Measurements from ENCODE around the gene LBP. TPM values are rescaled to one million over a fixed set of nuclear protein-coding genes. Genes with fewer than 3 reads are reported as not detected.
"Not testable (repeated sequence)": the region's sequence is repeated elsewhere in the genome, so short reads cannot be mapped to it uniquely, and the experiment has no call there.

Gene LBP
- total and polyA plus RNA-seq, 4 donors, result not detected

DNA sequence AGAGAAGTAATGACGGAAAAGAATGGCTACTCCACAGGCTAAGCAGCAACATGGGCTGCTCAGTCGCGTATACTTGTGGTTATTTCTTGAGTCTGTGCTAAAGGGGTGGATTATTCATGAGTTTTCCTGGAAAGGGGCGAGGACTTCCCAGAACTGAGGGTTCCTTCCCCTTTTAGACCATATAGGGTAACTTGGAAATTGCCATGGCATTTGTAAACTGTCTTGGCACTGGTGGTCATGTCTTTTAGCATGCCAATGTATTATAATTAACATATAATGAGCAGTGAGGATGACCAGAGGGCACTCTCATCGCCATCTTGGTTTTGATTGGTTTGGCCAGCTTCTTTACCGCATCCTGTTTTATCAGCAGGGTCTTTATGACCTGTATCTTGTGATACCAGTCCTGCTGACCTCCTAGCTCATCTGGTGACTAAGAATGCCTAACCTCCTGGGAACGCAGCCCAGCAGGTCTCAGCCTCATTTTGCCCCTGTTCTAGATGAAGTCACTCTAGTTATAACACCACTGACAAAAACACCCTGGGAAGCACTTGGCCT is 11.4 kb downstream of the LBP start:
- Histone ChIP-seq H3K4me1 (ENCODE audit: control insufficient read depth, insufficient read depth, low read length) (peaks cover 4% of the 10 kb centered on the region), H3K27me3 (ENCODE audit: control insufficient read depth, insufficient read depth, low read length) (no peaks in the 10 kb centered on the region), H3K4me3 (ENCODE audit: low read depth, low read length) (no peak overlapping the region), H3K9me3 (ENCODE audit: control insufficient read depth, insufficient read depth, low read length) (no peaks in the 10 kb centered on the region), H3K27ac (ENCODE audit: low read depth, low read length) (no peak overlapping the region), H3K36me3 (ENCODE audit: control insufficient read depth, insufficient read depth, low read length) (no peaks in the 10 kb centered on the region)
- DNase-seq (ENCODE audit: low read depth in 4 of 6, low spot score in 6 of 6), result no peak
- WGBS (ENCODE audit: insufficient coverage), result 84% methylated on average over 5 of the region's 7 CpGs

GRCh38 chr20:38358556-38358955 is 12.3 kb downstream of the LBP start:
- H3K36me3 ChIP-seq (ENCODE audit: control insufficient read depth, insufficient read depth, low read length), result no peaks in the 10 kb centered on the region
- no peak overlapping the region for H3K4me3 ChIP-seq (ENCODE audit: low read depth, low read length)
- peaks cover 4% of the 10 kb centered on the region for H3K4me1 ChIP-seq (ENCODE audit: control insufficient read depth, insufficient read depth, low read length)
- H3K9me3 ChIP-seq (ENCODE audit: control insufficient read depth, insufficient read depth, low read length), result no peaks in the 10 kb centered on the region
- WGBS (ENCODE audit: insufficient coverage), result 58% methylated on average over 7 of the region's 7 CpGs
- no peak overlapping the region for H3K27ac ChIP-seq (ENCODE audit: low read depth, low read length)
- no peaks in the 10 kb centered on the region for H3K27me3 ChIP-seq (ENCODE audit: control insufficient read depth, insufficient read depth, low read length)
- no peak for DNase-seq (ENCODE audit: low read depth in 4 of 6, low spot score in 6 of 6)

DNA sequence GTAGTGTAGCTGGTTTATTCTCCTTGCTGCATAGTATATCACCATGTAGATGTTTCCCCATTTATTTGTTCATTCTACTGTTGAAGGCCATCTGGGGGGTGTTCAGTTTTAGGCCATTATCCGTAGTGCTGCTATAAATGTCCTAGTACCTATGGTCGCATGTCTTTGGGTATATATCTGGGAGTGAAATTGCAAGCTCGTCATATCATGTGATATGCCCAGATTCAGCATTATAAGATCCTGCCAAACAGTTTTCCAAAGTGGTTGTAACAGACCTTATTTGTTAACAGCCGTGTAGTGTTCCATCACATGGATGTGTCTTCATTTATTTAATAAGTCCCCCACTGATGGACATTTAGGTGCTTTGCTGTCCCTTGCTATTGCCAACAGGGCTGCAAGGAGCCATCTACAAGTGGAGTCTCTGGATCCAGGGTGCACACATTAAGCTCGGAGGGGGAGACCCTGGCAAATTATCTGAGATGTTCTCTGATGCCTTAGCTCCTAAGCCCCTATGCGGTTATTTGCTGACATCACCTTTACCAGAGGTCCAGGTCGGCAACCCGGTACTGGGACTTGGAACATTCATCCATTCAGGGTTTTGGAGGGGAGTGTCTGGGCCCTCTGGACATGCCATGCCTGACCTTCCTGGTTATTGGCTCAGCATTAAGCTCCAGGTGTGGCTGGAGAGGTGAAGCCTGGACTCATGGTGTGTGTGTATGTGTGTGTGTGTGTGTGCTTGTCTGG is 16.9 kb downstream of the LBP start:
- no peak for DNase-seq (ENCODE audit: low read depth in 4 of 6, low spot score in 6 of 6)
- no peaks in the 10 kb centered on the region for H3K27me3 ChIP-seq (ENCODE audit: control insufficient read depth, insufficient read depth, low read length)
- H3K9me3 ChIP-seq (ENCODE audit: control insufficient read depth, insufficient read depth, low read length), result no peaks in the 10 kb centered on the region
- over 99% methylated on average over 8 of the region's 8 CpGs for WGBS (ENCODE audit: insufficient coverage)
- H3K36me3 ChIP-seq (ENCODE audit: control insufficient read depth, insufficient read depth, low read length), result no peaks in the 10 kb centered on the region
- H3K27ac ChIP-seq (ENCODE audit: low read depth, low read length), result no peak overlapping the region
- H3K4me3 ChIP-seq (ENCODE audit: low read depth, low read length), result no peak overlapping the region
- H3K4me1 ChIP-seq (ENCODE audit: control insufficient read depth, insufficient read depth, low read length), result no peaks in the 10 kb centered on the region

GRCh38 chr20:38369389-38369788 is 23.1 kb downstream of the LBP start:
- H3K9me3 ChIP-seq (ENCODE audit: control insufficient read depth, insufficient read depth, low read length), result no peaks in the 10 kb centered on the region
- peak in 1 of 6 donors; percentile 61 for DNase-seq (ENCODE audit: low read depth in 4 of 6, low spot score in 6 of 6)
- no peaks in the 10 kb centered on the region for H3K36me3 ChIP-seq (ENCODE audit: control insufficient read depth, insufficient read depth, low read length)
- H3K27ac ChIP-seq (ENCODE audit: low read depth, low read length), result no peak overlapping the region
- 11% methylated on average over 1 of the region's 2 CpGs for WGBS (ENCODE audit: insufficient coverage)
- no peaks in the 10 kb centered on the region for H3K4me1 ChIP-seq (ENCODE audit: control insufficient read depth, insufficient read depth, low read length)
- no peaks in the 10 kb centered on the region for H3K27me3 ChIP-seq (ENCODE audit: control insufficient read depth, insufficient read depth, low read length)
- H3K4me3 ChIP-seq (ENCODE audit: low read depth, low read length), result no peak overlapping the region

- WGBS (ENCODE audit: insufficient coverage), result 80% methylated on average over 1 of the region's 5 CpGs
- H3K27ac ChIP-seq (ENCODE audit: low read depth, low read length), result no peak overlapping the region
These were observed 26.5 kb downstream of the LBP start for GRCh38 chr20:38372806-38373205.

GRCh38 chr20:38373231-38373867 is 27.1 kb downstream of the LBP start:
- H3K27ac ChIP-seq (ENCODE audit: low read depth, low read length), result no peak overlapping the region
- H3K4me1 ChIP-seq (ENCODE audit: control insufficient read depth, insufficient read depth, low read length), result peaks cover 7% of the 10 kb centered on the region
- 64% methylated on average over 6 of the region's 7 CpGs for WGBS (ENCODE audit: insufficient coverage)
- no peak overlapping the region for H3K4me3 ChIP-seq (ENCODE audit: low read depth, low read length)
- H3K36me3 ChIP-seq (ENCODE audit: control insufficient read depth, insufficient read depth, low read length), result no peaks in the 10 kb centered on the region
- no peaks in the 10 kb centered on the region for H3K27me3 ChIP-seq (ENCODE audit: control insufficient read depth, insufficient read depth, low read length)
- DNase-seq (ENCODE audit: low read depth in 4 of 6, low spot score in 6 of 6), result no peak
- no peaks in the 10 kb centered on the region for H3K9me3 ChIP-seq (ENCODE audit: control insufficient read depth, insufficient read depth, low read length)

More at GRCh38 chr20:38372806-38373205, 26.5 kb downstream of the LBP start:
- H3K36me3 ChIP-seq (ENCODE audit: control insufficient read depth, insufficient read depth, low read length), result no peaks in the 10 kb centered on the region
- no peaks in the 10 kb centered on the region for H3K27me3 ChIP-seq (ENCODE audit: control insufficient read depth, insufficient read depth, low read length)
- H3K4me1 ChIP-seq (ENCODE audit: control insufficient read depth, insufficient read depth, low read length), result peaks cover 7% of the 10 kb centered on the region
- no peak overlapping the region for H3K4me3 ChIP-seq (ENCODE audit: low read depth, low read length)
- DNase-seq (ENCODE audit: low read depth in 4 of 6, low spot score in 6 of 6), result peak in 1 of 6 donors; percentile 26
- H3K9me3 ChIP-seq (ENCODE audit: control insufficient read depth, insufficient read depth, low read length), result no peaks in the 10 kb centered on the region

GRCh38 chr20:38373898-38374297 is 27.6 kb downstream of the LBP start:
- Histone ChIP-seq H3K27me3 (ENCODE audit: control insufficient read depth, insufficient read depth, low read length) (no peaks in the 10 kb centered on the region), H3K36me3 (ENCODE audit: control insufficient read depth, insufficient read depth, low read length) (no peaks in the 10 kb centered on the region)
- WGBS (ENCODE audit: insufficient coverage), result 90% methylated on average over 2 of the region's 5 CpGs

GRCh38 chr20:38377039-38377685 is 30.9 kb downstream of the LBP start:
- H3K27ac ChIP-seq (ENCODE audit: low read depth, low read length), result no peak overlapping the region
- DNase-seq (ENCODE audit: low read depth in 4 of 6, low spot score in 6 of 6), result peak in 2 of 6 donors; percentile 17 to 86
- H3K4me1 ChIP-seq (ENCODE audit: control insufficient read depth, insufficient read depth, low read length), result peaks cover 7% of the 10 kb centered on the region
- H3K9me3 ChIP-seq (ENCODE audit: control insufficient read depth, insufficient read depth, low read length), result no peaks in the 10 kb centered on the region
- H3K27me3 ChIP-seq (ENCODE audit: control insufficient read depth, insufficient read depth, low read length), result no peaks in the 10 kb centered on the region
- H3K4me3 ChIP-seq (ENCODE audit: low read depth, low read length), result no peak overlapping the region
- H3K36me3 ChIP-seq (ENCODE audit: control insufficient read depth, insufficient read depth, low read length), result no peaks in the 10 kb centered on the region
- 48% methylated on average over 7 of the region's 11 CpGs for WGBS (ENCODE audit: insufficient coverage)

More at GRCh38 chr20:38373898-38374297, 27.6 kb downstream of the LBP start:
- Histone ChIP-seq H3K27ac (ENCODE audit: low read depth, low read length) (no peak overlapping the region), H3K4me1 (ENCODE audit: control insufficient read depth, insufficient read depth, low read length) (peaks cover 7% of the 10 kb centered on the region), H3K4me3 (ENCODE audit: low read depth, low read length) (no peak overlapping the region), H3K9me3 (ENCODE audit: control insufficient read depth, insufficient read depth, low read length) (no peaks in the 10 kb centered on the region)
- DNase-seq (ENCODE audit: low read depth in 4 of 6, low spot score in 6 of 6), result no peak

GRCh38 chr20:38377838-38378237 is 31.6 kb downstream of the LBP start:
- H3K4me1 ChIP-seq (ENCODE audit: control insufficient read depth, insufficient read depth, low read length); H3K27me3 ChIP-seq (ENCODE audit: control insufficient read depth, insufficient read depth, low read length); H3K36me3 ChIP-seq (ENCODE audit: control insufficient read depth, insufficient read depth, low read length); H3K4me3 ChIP-seq (ENCODE audit: low read depth, low read length); H3K27ac ChIP-seq (ENCODE audit: low read depth, low read length); H3K9me3 ChIP-seq (ENCODE audit: control insufficient read depth, insufficient read depth, low read length); DNase-seq (ENCODE audit: low read depth in 4 of 6, low spot score in 6 of 6): not testable (repeated sequence)
- no CpG with 5 or more reads among the region's 5 CpGs for WGBS (ENCODE audit: insufficient coverage)
